K562 (cell line): ENCODE results near the gene SSU72. TPM values are rescaled to one million over a fixed set of nuclear protein-coding genes. Genes with fewer than 3 reads are reported as not detected.

Experiments
- ATF3 ChIP-seq, 2 experiments: fragments of 450-650 bp in 1 of 2; sonication (generic) in 1 of 2; formaldehyde crosslinking in 1 of 2; IDR thresholded peaks in 1 of 2; conservative IDR thresholded peaks in 1 of 2; 2 replicates each; pipeline versions ENCODE4 v1.6.1 to v1.8.1; 2016 to 2023; ENCODE audit warnings: mild to moderate bottlenecking in 2 of 2, moderate library complexity in 2 of 2, inconsistent platforms in 1 of 2, missing genetic modification reagents in 1 of 2
- DEAF1 ChIP-seq: fragments of 450-650 bp; formaldehyde crosslinking; IDR thresholded peaks from 2 replicates; pipeline ENCODE4 v1.4.0; 2020; ENCODE audit warnings: mild to moderate bottlenecking, moderate library complexity
- MTA3 ChIP-seq: fragments of 450-650 bp; formaldehyde crosslinking; IDR thresholded peaks from 2 replicates; pipeline ENCODE4 v1.6.1; 2017; ENCODE audit warnings: mild to moderate bottlenecking, borderline replicate concordance
- NR1H2 ChIP-seq: sonication (generic); formaldehyde crosslinking; IDR thresholded peaks from 2 replicates; pipeline ENCODE4 v1.4.0; 2020; ENCODE audit warnings: mild to moderate bottlenecking, missing genetic modification reagents
- SMAD4 ChIP-seq: fragments of 250-450 bp; sonication (Bioruptor Pico); conservative IDR thresholded peaks from 2 replicates; pipeline ENCODE4 v1.8.0; 2021; ENCODE audit warnings: inconsistent platforms, mild to moderate bottlenecking, moderate library complexity
- STAG1 ChIP-seq: sonication (generic); formaldehyde crosslinking; IDR thresholded peaks from 2 replicates; pipeline ENCODE4 v1.5.0; 2020; ENCODE audit warnings: missing genetic modification reagents, borderline replicate concordance
- ZMIZ1 ChIP-seq, 2 experiments: fragments of 150-350 bp in 1 of 2; IDR thresholded peaks; 2 replicates each; pipeline ENCODE4 v1.6.1; 2012 to 2016; ENCODE audit warnings: low read depth in 2 of 2, low read length in 2 of 2, mild to moderate bottlenecking in 1 of 2, moderate library complexity in 1 of 2
- ZNF12 ChIP-seq: sonication (generic); formaldehyde crosslinking; IDR thresholded peaks from 2 replicates; pipeline ENCODE4 v1.4.0; 2020; ENCODE audit warnings: mild to moderate bottlenecking, missing genetic modification reagents
- ZNF318 ChIP-seq, 2 experiments: fragments of 450-650 bp; IDR thresholded peaks; 2 replicates each; pipeline ENCODE4 v1.6.1; 2016; ENCODE audit warnings: mild to moderate bottlenecking in 2 of 2, borderline replicate concordance in 1 of 2, low read depth in 1 of 2, moderate library complexity in 1 of 2
- polyA plus RNA-seq, 8 experiments: library from polyadenylated mRNA; depleted of rRNA in 4 of 8; stranded (reverse) in 5 of 8; unstranded in 3 of 8; fragments of >200 nt; fragmentation: Nextera tagmentation in 2 of 8; fragmentation: Illumina TruSeq in 1 of 8; extraction: Ambion mirVana in 2 of 8; extraction: Trizol in 1 of 8; gene quantifications; 2 replicates each; pipeline versions ENCODE4 v1.2.1 to v1.2.3, GENCODE V29; 2011 to 2014; ENCODE audit warnings: inconsistent platforms in 1 of 8, missing spikeins in 1 of 8
- total RNA-seq, 7 experiments: library from RNA; depleted of rRNA in 6 of 7; stranded (reverse); fragments of >200 nt in 6 of 7; fragmentation: Illumina TruSeq in 2 of 7; extraction: Trizol in 2 of 7; gene quantifications; 2 replicates each; pipeline versions ENCODE4 v1.2.1 to v1.2.3, GENCODE V29; 2011 to 2021; ENCODE audit warnings: low replicate concordance in 1 of 7

The SSU72 gene
- total and polyA plus RNA-seq, 9 of the 15 experiments (the other 6 are each of a cell fraction or from before 2014, with no cell fraction given) = 70.8 to 201 (median 94.6) TPM

- 0 out of 2 replicates have a peak, but pooled peaks have one; percentile 44 for TF ChIP-seq SMAD4
- TF ChIP-seq NR1H2 (CRISPR knock-in tag) = 0 out of 2 replicates have a peak, but pooled peaks have one; percentile 67
- no peak for TF ChIP-seq ZNF318 (IDR thresholded peaks at IDR 0.05; ENCODE audit: borderline replicate concordance in 1 of 2, low read depth in 1 of 2)
- peak; percentile 49 for TF ChIP-seq ATF3 (IDR thresholded peaks at IDR 0.05)
- no peak; the same call in 1 of the 2 replicates for TF ChIP-seq ATF3 (CRISPR knock-in tag; conservative IDR thresholded peaks at IDR 0.05)
- TF ChIP-seq STAG1 = no peak
- TF ChIP-seq MTA3 = peak; percentile 100
- TF ChIP-seq ZMIZ1 (IDR thresholded peaks at IDR 0.05; ENCODE audit: low read depth in 2 of 2, low read length in 2 of 2) = peak in 1 of 2 experiments; percentile 67; a peak in 1 of 4 replicates
- TF ChIP-seq ZNF12 (CRISPR knock-in tag) = peak; percentile 88
- TF ChIP-seq DEAF1 (CRISPR knock-in tag) = no peak
Observed at GRCh38 chr1:1511533-1512285, 63.0 kb downstream of the SSU72 start, which contains the start of gene ATAD3A (continued).
